GM18520 (cell line): ENCODE data around the gene NCBP3.

Experiments used
- ATAC-seq: cut with Tn5 transposase; IDR thresholded peaks from one replicate; pipeline ENCODE4 v1.9.1; 2021; ENCODE audit not compliant: unreplicated experiment

The NCBP3 gene

GRCh38 chr17:3813171-3813570, 32.9 kb downstream of the NCBP3 start:
- no peak for ATAC-seq

GRCh38 chr17:3812771-3813170, 33.3 kb downstream of the NCBP3 start:
- ATAC-seq, result no peak

- no peak for ATAC-seq
Observed at GRCh38 chr17:3812284-3812683, 33.8 kb downstream of the NCBP3 start.

- ATAC-seq, result no peak
Observed at GRCh38 chr17:3810019-3810418, 36.0 kb downstream of the NCBP3 start.

GRCh38 chr17:3809135-3809534, 36.9 kb downstream of the NCBP3 start:
- ATAC-seq, result no peak

- ATAC-seq, result no peak
Observed at GRCh38 chr17:3808701-3809100, 37.3 kb downstream of the NCBP3 start.

GRCh38 chr17:3805581-3805980, 40.5 kb downstream of the NCBP3 start:
- no peak for ATAC-seq

- ATAC-seq, result no peak
Observed at GRCh38 chr17:3804503-3804931, 41.5 kb downstream of the NCBP3 start.

GRCh38 chr17:3803308-3803640, 42.8 kb downstream of the NCBP3 start:
- no peak for ATAC-seq

GRCh38 chr17:3802461-3803307, 43.4 kb downstream of the NCBP3 start:
- no peak for ATAC-seq

- no peak for ATAC-seq
Observed at GRCh38 chr17:3801792-3802191, 44.3 kb downstream of the NCBP3 start.

GRCh38 chr17:3801347-3801746, 44.7 kb downstream of the NCBP3 start:
- no peak for ATAC-seq

GRCh38 chr17:3800362-3801271, 45.4 kb downstream of the NCBP3 start, which contains the start of gene ITGAE:
Gene ITGAE, minus strand, starts transcription at chr17:3801188. Its CDS starts 44 bp downstream, at chr17:3801144.
- ATAC-seq, result no peak

GRCh38 chr17:3799181-3799945, 46.7 kb downstream of the NCBP3 start:
- no peak for ATAC-seq

- ATAC-seq, result no peak
Observed at GRCh38 chr17:3798273-3799180, 47.5 kb downstream of the NCBP3 start.

GRCh38 chr17:3796822-3797170, 49.2 kb downstream of the NCBP3 start:
- peak; percentile 15 for ATAC-seq

GRCh38 chr17:3796110-3796821, 49.8 kb downstream of the NCBP3 start:
- ATAC-seq, result peak; percentile 62

- ATAC-seq, result no peak
Observed at GRCh38 chr17:3795390-3796102, 50.5 kb downstream of the NCBP3 start.
